RWPE1 (cell line): ENCODE results near the gene ZNF410.

Experiments
- CTCF ChIA-PET: fragments of 350-600 bp; sonication (Branson Sonifier 250); formaldehyde crosslinking; extraction: SDS; loops from one replicate; lab custom pipeline; 2021; lab: Yijun Ruan, JAX
- POLR2A ChIA-PET: fragments of 400-600 bp; formaldehyde crosslinking; extraction: SDS; loops from one replicate; lab custom pipeline; 2020; ENCODE audit warnings: antibody characterized with exemption; ENCODE audit not compliant: low non-redundant PET; lab: Yijun Ruan, JAX
- DNase-seq: peaks from one replicate; pipeline ENCODE4 v3.0.0; 2012; ENCODE audit warnings: low spot score
- H3K27ac ChIP-seq: fragments of 450-650 bp; 2 replicates; pipeline ENCODE4 v1.5.1; 2017
- CTCF ChIP-seq: fragments of 450-650 bp; conservative IDR thresholded peaks from 2 replicates; pipeline ENCODE4 v1.5.1; 2017; ENCODE audit warnings: low read depth, mild to moderate bottlenecking

The ZNF410 gene

GRCh38 chr14:73961192-73961591 is 74.5 kb downstream of the ZNF410 start:
- H3K27ac ChIP-seq, result no peak overlapping the region
- TF ChIP-seq CTCF, result no peak
- DNase-seq, result no peak
- POLR2A ChIA-PET, result no interaction called here
- CTCF ChIA-PET, result no interaction called here

GRCh38 chr14:73965216-73965615 is 78.6 kb downstream of the ZNF410 start:
- ChIA-PET POLR2A (no interaction called here), CTCF (interaction anchor here (1.1 kb wide), 1 partner anchor 8 kb away, joined by 3 read pairs; no protein-coding TSS in a partner anchor)
- no peak for DNase-seq
- no peak for TF ChIP-seq CTCF
- H3K27ac ChIP-seq, result no peak overlapping the region

- ChIA-PET CTCF (interaction anchor here (0.5 kb wide), 1 partner anchor 79 kb away, joined by 3 read pairs; no protein-coding TSS in a partner anchor), POLR2A (no interaction called here)
- no peak for TF ChIP-seq CTCF
- H3K27ac ChIP-seq, result no peak overlapping the region
- no peak for DNase-seq
Measured at GRCh38 chr14:73968885-73969284, 82.2 kb downstream of the ZNF410 start.

- TF ChIP-seq CTCF, result no peak
- POLR2A ChIA-PET, result no interaction called here
Measured at GRCh38 chr14:73973497-73973896, 86.8 kb downstream of the ZNF410 start.

GRCh38 chr14:73976125-73976524 is 89.5 kb downstream of the ZNF410 start:
- ChIA-PET POLR2A (interaction anchor here (0.6 kb wide), 1 partner anchor 23 kb away, joined by 3 read pairs; no protein-coding TSS in a partner anchor), CTCF (interaction anchor here (0.6 kb wide), 2 partner anchors 63 to 290 kb away, joined by 3 to 4 read pairs; no protein-coding TSS in a partner anchor)
- no peak overlapping the region for H3K27ac ChIP-seq
- TF ChIP-seq CTCF, result no peak
- no peak for DNase-seq

More at GRCh38 chr14:73973497-73973896, 86.8 kb downstream of the ZNF410 start:
- H3K27ac ChIP-seq, result no peak overlapping the region
- no peak for DNase-seq
- CTCF ChIA-PET, result interaction anchor here (0.6 to 0.8 kb wide), 3 partner anchors 8 to 963 kb away, joined by 3 read pairs; no protein-coding TSS in a partner anchor

- DNase-seq, result no peak
- TF ChIP-seq CTCF, result no peak
- ChIA-PET POLR2A (no interaction called here), CTCF (no interaction called here)
- H3K27ac ChIP-seq, result no peak overlapping the region
Measured at GRCh38 chr14:73977896-73978295, 91.2 kb downstream of the ZNF410 start.
